Panc1 (cell line): Measurements from ENCODE around the gene CARMIL1. TPM values are rescaled to one million over a fixed set of nuclear protein-coding genes. Genes with fewer than 3 reads are reported as not detected.

Source experiments
- ATAC-seq: fragments of 200-7000 bp; cut with Tn5 transposase; 2 replicates; pipeline ENCODE4 v1.9.1; 2020; ENCODE audit warnings: mild to moderate bottlenecking, moderate library complexity
- BruUV-seq: library from RNA; stranded (reverse); fragments of 400-500 nt; replicated peaks from 2 replicates; lab custom pipeline; 2021; lab: Mats Ljungman, UMichigan
- CTCF ChIA-PET: fragments of 300-600 bp; sonication (Branson Sonifier 250); formaldehyde crosslinking; loops from one replicate; lab custom pipeline; 2022; ENCODE audit warnings: antibody characterized with exemption; lab: Charles Lee
- POLR2A ChIA-PET: fragments of 300-600 bp; sonication (Branson Sonifier 250); formaldehyde crosslinking; loops from one replicate; lab custom pipeline; 2022; ENCODE audit warnings: antibody characterized with exemption; lab: Charles Lee
- DNase-seq: peaks from one replicate; pipeline ENCODE4 v3.0.0-alpha.2; 2010; ENCODE audit warnings: low read depth, low spot score
- H3K27ac ChIP-seq: 2 replicates; pipeline ENCODE4 v1.5.1; 2011; ENCODE audit warnings: mild to moderate bottlenecking, low read length, inconsistent platforms
- H3K27me3 ChIP-seq: fragments of 200-500 bp; sonication (Bioruptor generic); 2 replicates; pipeline ENCODE4 v1.6.0; 2014; ENCODE audit warnings: low read length, inconsistent platforms; ENCODE audit not compliant: control insufficient read depth, insufficient read depth
- H3K36me3 ChIP-seq: fragments of 200-500 bp; sonication (Bioruptor generic); 2 replicates; pipeline ENCODE4 v1.5.1; 2014; ENCODE audit warnings: inconsistent platforms, mild to moderate bottlenecking, low read length, moderate library complexity; ENCODE audit not compliant: control insufficient read depth, insufficient read depth
- H3K4me1 ChIP-seq: 2 replicates; pipeline ENCODE4 v1.5.1; 2011; ENCODE audit warnings: inconsistent platforms, mild to moderate bottlenecking, low read length, moderate library complexity; ENCODE audit not compliant: control insufficient read depth, insufficient read depth
- H3K4me3 ChIP-seq, 2 experiments: 2 replicates each; pipeline ENCODE4 v1.5.1; 2011 to 2012; ENCODE audit warnings: low read depth in 2 of 2, low read length in 2 of 2, mild to moderate bottlenecking in 2 of 2, inconsistent platforms in 1 of 2, moderate library complexity in 1 of 2
- H3K9me3 ChIP-seq: fragments of 200-500 bp; sonication (Bioruptor generic); 2 replicates; pipeline ENCODE4 v1.5.1; 2014; ENCODE audit warnings: low read depth, mild to moderate bottlenecking, inconsistent platforms, low read length, moderate library complexity; ENCODE audit not compliant: control insufficient read depth, insufficient read depth
- POLR2AphosphoS5 ChIP-seq: IDR thresholded peaks from 2 replicates; pipeline ENCODE4 v1.6.1; 2012; ENCODE audit warnings: mild to moderate bottlenecking, low read depth, low read length, moderate library complexity
- SIN3A ChIP-seq: IDR thresholded peaks from 2 replicates; pipeline ENCODE4 v1.6.1; 2012; ENCODE audit warnings: low read depth, mild to moderate bottlenecking, low read length, moderate library complexity, borderline replicate concordance; ENCODE audit not compliant: insufficient read depth
- TCF7L2 ChIP-seq: IDR thresholded peaks from 2 replicates; pipeline ENCODE4 v1.6.1; 2011; ENCODE audit warnings: mild to moderate bottlenecking, low read depth, low read length, inconsistent platforms
- in situ Hi-C: cut with HindIII; loops from 2 replicates; pipeline ENCODE4 v1.10.0; 2016; ENCODE audit warnings: low sequenced_read_pairs, low pct_unique_long_range_greater_than_20kb
- intact Hi-C: fragments of 100-400 bp; cut with micrococcal nuclease; formaldehyde crosslinking; loops from one replicate; pipeline ENCODE4 v1.10.0; 2022; ENCODE audit not compliant: unreplicated experiment
- total RNA-seq: library from RNA; stranded (reverse); gene quantifications from one replicate; pipeline ENCODE4 v1.2.1, GENCODE V29; 2021; ENCODE audit not compliant: unreplicated experiment
- TF ChIP-seq, protein P1 (sequence below), 2 experiments: IDR thresholded peaks; 2 replicates each; pipeline ENCODE4 v1.6.1; 2011 to 2012; ENCODE audit warnings: low read depth in 2 of 2, control low read depth in 1 of 2, low read length in 1 of 2, mild to moderate bottlenecking in 1 of 2, moderate library complexity in 1 of 2; ENCODE audit not compliant: insufficient read depth in 1 of 2
- TF ChIP-seq, protein P2 (sequence below): fragments of 450-650 bp; IDR thresholded peaks from 2 replicates; pipeline ENCODE4 v1.5.1; 2017; ENCODE audit warnings: mild to moderate bottlenecking

The CARMIL1 gene
- total RNA-seq, 1 experiment from 2014 or later = 4.0 TPM

DNA sequence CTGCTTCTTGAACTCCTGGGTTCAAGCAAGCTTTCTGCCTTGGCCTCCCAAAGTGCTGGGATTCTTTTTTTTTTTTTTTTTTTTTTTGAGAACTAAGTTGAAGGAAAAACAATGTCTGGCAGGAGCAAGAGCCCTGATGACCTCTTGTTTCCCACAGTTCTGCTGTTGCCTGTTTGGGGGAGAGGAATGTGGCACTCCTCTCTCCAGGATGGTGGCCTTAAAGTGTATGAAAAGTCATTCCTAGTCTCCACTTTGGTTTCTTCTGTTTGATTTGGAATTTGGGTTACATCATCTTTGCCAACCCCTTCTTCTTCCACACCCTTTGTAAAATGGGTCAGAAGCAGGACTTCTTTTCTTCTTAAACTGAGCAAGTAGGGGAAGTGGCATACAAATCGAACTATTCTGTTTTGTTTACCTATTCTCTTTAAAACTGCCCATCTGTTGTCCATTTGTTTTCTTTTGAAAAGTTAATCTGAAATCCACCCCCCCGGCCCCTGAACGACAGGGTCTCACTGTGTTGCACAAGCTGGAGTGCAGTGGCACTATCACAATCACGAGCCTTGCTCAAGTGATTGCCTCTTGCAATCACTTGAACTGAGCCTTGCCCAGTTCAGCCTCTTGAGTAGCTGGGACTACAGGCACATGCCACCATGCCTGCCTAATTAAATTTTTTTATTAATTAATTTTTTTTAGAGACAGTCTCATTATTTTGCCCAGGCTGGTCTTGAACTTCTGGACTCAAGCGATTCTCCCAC is 11.3 kb downstream of the CARMIL1 start:
- intact Hi-C loops (no loop called here), in situ Hi-C loops (no loop called here)
- CTCF ChIA-PET = no interaction called here
- Histone ChIP-seq H3K27me3 (no peaks in the 10 kb centered on the region), H3K36me3 (no peaks in the 10 kb centered on the region), H3K9me3 (no peaks in the 10 kb centered on the region), H3K27ac (no peak overlapping the region), H3K4me1 (no peaks in the 10 kb centered on the region), H3K4me3 (no peak overlapping the region)
- DNase-seq (no peak), ATAC-seq (no peak)
- BruUV-seq = no TSS peak
- TF ChIP-seq SIN3A = no peak
- no peak for TF ChIP-seq POLR2AphosphoS5
- TF ChIP-seq, protein P1, sequence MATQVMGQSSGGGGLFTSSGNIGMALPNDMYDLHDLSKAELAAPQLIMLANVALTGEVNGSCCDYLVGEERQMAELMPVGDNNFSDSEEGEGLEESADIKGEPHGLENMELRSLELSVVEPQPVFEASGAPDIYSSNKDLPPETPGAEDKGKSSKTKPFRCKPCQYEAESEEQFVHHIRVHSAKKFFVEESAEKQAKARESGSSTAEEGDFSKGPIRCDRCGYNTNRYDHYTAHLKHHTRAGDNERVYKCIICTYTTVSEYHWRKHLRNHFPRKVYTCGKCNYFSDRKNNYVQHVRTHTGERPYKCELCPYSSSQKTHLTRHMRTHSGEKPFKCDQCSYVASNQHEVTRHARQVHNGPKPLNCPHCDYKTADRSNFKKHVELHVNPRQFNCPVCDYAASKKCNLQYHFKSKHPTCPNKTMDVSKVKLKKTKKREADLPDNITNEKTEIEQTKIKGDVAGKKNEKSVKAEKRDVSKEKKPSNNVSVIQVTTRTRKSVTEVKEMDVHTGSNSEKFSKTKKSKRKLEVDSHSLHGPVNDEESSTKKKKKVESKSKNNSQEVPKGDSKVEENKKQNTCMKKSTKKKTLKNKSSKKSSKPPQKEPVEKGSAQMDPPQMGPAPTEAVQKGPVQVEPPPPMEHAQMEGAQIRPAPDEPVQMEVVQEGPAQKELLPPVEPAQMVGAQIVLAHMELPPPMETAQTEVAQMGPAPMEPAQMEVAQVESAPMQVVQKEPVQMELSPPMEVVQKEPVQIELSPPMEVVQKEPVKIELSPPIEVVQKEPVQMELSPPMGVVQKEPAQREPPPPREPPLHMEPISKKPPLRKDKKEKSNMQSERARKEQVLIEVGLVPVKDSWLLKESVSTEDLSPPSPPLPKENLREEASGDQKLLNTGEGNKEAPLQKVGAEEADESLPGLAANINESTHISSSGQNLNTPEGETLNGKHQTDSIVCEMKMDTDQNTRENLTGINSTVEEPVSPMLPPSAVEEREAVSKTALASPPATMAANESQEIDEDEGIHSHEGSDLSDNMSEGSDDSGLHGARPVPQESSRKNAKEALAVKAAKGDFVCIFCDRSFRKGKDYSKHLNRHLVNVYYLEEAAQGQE (IDR thresholded peaks at IDR 0.05; ENCODE audit: insufficient read depth in 1 of 2, low read depth in 2 of 2, low read length in 1 of 2) = no peak
- no peak for TF ChIP-seq TCF7L2
- TF ChIP-seq, protein P2, sequence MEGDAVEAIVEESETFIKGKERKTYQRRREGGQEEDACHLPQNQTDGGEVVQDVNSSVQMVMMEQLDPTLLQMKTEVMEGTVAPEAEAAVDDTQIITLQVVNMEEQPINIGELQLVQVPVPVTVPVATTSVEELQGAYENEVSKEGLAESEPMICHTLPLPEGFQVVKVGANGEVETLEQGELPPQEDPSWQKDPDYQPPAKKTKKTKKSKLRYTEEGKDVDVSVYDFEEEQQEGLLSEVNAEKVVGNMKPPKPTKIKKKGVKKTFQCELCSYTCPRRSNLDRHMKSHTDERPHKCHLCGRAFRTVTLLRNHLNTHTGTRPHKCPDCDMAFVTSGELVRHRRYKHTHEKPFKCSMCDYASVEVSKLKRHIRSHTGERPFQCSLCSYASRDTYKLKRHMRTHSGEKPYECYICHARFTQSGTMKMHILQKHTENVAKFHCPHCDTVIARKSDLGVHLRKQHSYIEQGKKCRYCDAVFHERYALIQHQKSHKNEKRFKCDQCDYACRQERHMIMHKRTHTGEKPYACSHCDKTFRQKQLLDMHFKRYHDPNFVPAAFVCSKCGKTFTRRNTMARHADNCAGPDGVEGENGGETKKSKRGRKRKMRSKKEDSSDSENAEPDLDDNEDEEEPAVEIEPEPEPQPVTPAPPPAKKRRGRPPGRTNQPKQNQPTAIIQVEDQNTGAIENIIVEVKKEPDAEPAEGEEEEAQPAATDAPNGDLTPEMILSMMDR = no peak
- POLR2A ChIA-PET = no interaction called here

DNA sequence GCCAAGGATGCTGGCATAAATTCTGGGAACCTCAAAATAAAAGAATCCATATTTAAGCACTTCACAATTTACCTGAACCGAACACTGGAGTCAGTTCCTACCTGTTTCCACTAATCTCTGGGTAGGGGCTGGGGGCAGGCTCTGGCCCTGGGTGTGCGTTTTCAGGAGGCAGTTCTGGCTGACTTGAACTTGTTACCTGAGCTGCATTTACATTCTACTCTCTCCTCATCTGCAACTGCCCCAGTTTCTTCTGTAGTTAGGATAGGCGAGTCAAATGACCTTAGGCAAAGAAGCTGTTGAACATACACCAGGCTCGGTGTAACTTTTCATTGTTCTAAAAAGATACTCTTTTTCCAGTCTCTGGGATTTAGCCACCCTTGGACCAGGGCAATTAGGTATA is 13.2 kb downstream of the CARMIL1 start:
- in situ Hi-C loops (no loop called here), intact Hi-C loops (no loop called here)
- no peaks in the 10 kb centered on the region for H3K36me3 ChIP-seq
- ChIA-PET POLR2A (no interaction called here), CTCF (interaction anchor here (0.6 to 0.7 kb wide), 2 partner anchors 13 to 746 kb away, joined by 3 to 4 read pairs; partner anchors contain the start of gene CARMIL1)
- TF ChIP-seq, protein P2 = no peak
- no peak for TF ChIP-seq SIN3A
- TF ChIP-seq TCF7L2 = no peak
- TF ChIP-seq, protein P1 (IDR thresholded peaks at IDR 0.05; ENCODE audit: insufficient read depth in 1 of 2, low read depth in 2 of 2, low read length in 1 of 2) = no peak
- no peak for TF ChIP-seq POLR2AphosphoS5
- no peak overlapping the region for H3K27ac ChIP-seq
- H3K9me3 ChIP-seq = no peaks in the 10 kb centered on the region
- no TSS peak for BruUV-seq
- H3K4me3 ChIP-seq = no peak overlapping the region
- no peaks in the 10 kb centered on the region for H3K27me3 ChIP-seq
- H3K4me1 ChIP-seq = no peaks in the 10 kb centered on the region
- ATAC-seq = no peak
- DNase-seq = no peak
